GM12891 (cell line): ENCODE results near the gene TBX19.

Experiments
- PAX5 ChIP-seq: IDR thresholded peaks from 2 replicates; pipeline ENCODE4 v1.6.1; 2011; ENCODE audit warnings: low read length, moderate library complexity, mild to moderate bottlenecking; ENCODE audit not compliant: insufficient read depth, severe bottlenecking
- POLR2A ChIP-seq: IDR thresholded peaks from 2 replicates; pipeline ENCODE4 v1.6.1; 2011; ENCODE audit warnings: low read depth, low read length, control low read depth
- POLR2AphosphoS5 ChIP-seq: IDR thresholded peaks from 2 replicates; pipeline ENCODE4 v1.6.1; 2011; ENCODE audit warnings: low read depth, low read length, control low read depth
- POU2F2 ChIP-seq: IDR thresholded peaks from 2 replicates; pipeline ENCODE4 v1.6.1; 2011; ENCODE audit warnings: low read depth, mild to moderate bottlenecking, control low read depth, low read length, moderate library complexity
- SPI1 ChIP-seq: IDR thresholded peaks from 2 replicates; pipeline ENCODE4 v1.6.1; 2011; ENCODE audit warnings: low read depth, low read length, control low read depth
- TAF1 ChIP-seq: IDR thresholded peaks from 2 replicates; pipeline ENCODE4 v1.6.1; 2011; ENCODE audit warnings: low read depth, low read length, control low read depth

DNA sequence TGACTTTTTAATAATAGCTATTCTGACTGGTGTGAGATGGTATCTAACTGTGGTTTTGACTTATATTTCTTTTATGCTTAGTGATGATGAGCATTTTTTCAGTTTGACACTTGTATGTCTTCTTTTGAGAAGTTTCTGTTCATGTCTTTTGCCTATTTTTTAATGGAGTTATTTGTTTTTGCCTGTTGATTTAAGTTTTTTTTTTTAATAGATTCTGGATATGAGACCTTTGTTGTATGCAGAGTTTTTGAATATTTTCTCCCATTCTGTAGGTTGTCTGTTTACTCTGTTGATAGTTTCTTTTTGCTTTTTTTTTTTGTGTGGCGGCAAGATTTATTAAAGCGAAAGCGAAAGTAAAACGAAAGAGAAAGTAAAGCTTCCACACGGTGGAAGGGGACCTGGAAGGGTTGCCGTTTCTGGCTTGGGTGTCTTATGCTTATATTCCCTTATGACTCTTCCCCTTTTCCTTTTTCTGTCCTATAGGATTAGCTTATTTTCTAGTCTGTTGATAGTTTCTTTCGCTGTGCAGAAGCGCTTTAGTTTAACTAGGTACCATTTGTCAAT, 67.6 kb downstream of the TBX19 start:
- no peak for TF ChIP-seq POLR2A
- TF ChIP-seq POLR2AphosphoS5 = no peak
- TF ChIP-seq TAF1 = no peak
- TF ChIP-seq PAX5 = no peak
- TF ChIP-seq SPI1 = no peak
- TF ChIP-seq POU2F2 = no peak
